Adipocyte (in vitro differentiated cells): Measurements from ENCODE around the gene XRCC5.

Experiments
- DNase-seq: peaks from one replicate; pipeline ENCODE4 v3.0.0-alpha.2; 2015; ENCODE audit warnings: low read depth
- H3K27me3 ChIP-seq: replicated peaks from 2 replicates; pipeline ENCODE4 v1.7.0; 2013; ENCODE audit warnings: mild to moderate bottlenecking, low read length, moderate library complexity; ENCODE audit not compliant: control insufficient read depth, insufficient read depth
- H3K36me3 ChIP-seq: 2 replicates; pipeline ENCODE4 v1.7.0; 2013; ENCODE audit warnings: low read length, mild to moderate bottlenecking, moderate library complexity; ENCODE audit not compliant: control insufficient read depth, insufficient read depth, severe bottlenecking
- H3K4me1 ChIP-seq: 2 replicates; pipeline ENCODE4 v1.7.0; 2013; ENCODE audit warnings: mild to moderate bottlenecking, low read length, moderate library complexity; ENCODE audit not compliant: control insufficient read depth, insufficient read depth
- H3K4me3 ChIP-seq: 2 replicates; pipeline ENCODE4 v1.7.0; 2013; ENCODE audit warnings: mild to moderate bottlenecking, low read length, moderate library complexity
- H3K9ac ChIP-seq: 2 replicates; pipeline ENCODE4 v1.7.0; 2013; ENCODE audit warnings: mild to moderate bottlenecking, low read length, moderate library complexity
- H3K9me3 ChIP-seq: 2 replicates; pipeline ENCODE4 v1.7.0; 2013; ENCODE audit warnings: mild to moderate bottlenecking, low read length, moderate library complexity; ENCODE audit not compliant: control insufficient read depth

The XRCC5 gene

DNA sequence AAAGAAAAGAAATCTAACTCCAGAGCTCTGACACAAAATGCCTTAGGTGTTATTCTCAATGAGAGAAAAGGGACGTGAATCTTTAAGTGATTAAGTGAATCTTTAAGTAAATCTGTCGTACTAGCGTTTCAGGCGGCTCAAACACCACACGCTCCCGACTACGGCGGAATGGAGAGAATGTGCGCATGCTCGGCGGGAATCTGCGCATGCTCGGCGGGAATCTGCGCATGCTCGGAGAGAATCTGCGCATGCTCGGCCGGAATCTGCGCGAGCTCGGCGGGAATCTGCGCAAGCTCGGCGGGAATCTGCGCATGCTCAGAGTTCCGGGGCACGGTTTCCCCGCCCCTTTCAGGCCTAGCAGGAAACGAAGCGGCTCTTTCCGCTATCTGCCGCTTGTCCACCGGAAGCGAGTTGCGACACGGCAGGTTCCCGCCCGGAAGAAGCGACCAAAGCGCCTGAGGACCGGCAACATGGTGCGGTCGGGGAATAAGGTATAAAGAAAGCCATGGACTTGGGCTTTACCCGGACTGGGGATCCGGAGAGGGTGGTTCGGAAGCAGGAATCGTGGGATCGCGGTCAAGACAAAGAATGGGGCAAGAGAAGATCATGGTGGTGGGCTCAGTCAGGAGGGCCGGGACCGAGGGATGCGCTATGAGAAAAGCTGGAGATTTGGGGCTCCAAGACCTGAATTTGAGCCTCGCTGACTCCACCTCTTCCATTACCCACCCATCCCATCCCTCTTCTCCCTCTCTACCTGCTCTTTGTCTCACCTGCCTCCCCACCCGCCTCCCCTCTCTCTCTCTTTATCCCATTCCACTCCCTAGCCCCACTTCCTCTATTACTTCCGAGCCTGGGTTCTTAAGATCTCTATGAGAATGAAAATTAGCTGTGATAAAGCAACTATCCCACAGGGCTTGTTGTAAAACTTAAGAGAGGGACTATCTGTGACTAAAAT is at the start of gene XRCC5:
Gene XRCC5, plus strand, starts transcription at position 382 of the 955 bp plus-strand sequence. Its CDS starts 89 bp downstream, at position 471.
- H3K36me3 ChIP-seq, result peaks cover 38% of the 10 kb centered on the region
- DNase-seq, result peak; percentile 99
- no peaks in the 10 kb centered on the region for H3K9me3 ChIP-seq
- peak within 1 kb of the TSS; percentile 99 for H3K4me3 ChIP-seq
- peaks cover 30% of the 10 kb centered on the region for H3K4me1 ChIP-seq
- peak within 1 kb of the TSS; percentile 99 for H3K9ac ChIP-seq
- no peaks in the 10 kb centered on the region for H3K27me3 ChIP-seq

DNA sequence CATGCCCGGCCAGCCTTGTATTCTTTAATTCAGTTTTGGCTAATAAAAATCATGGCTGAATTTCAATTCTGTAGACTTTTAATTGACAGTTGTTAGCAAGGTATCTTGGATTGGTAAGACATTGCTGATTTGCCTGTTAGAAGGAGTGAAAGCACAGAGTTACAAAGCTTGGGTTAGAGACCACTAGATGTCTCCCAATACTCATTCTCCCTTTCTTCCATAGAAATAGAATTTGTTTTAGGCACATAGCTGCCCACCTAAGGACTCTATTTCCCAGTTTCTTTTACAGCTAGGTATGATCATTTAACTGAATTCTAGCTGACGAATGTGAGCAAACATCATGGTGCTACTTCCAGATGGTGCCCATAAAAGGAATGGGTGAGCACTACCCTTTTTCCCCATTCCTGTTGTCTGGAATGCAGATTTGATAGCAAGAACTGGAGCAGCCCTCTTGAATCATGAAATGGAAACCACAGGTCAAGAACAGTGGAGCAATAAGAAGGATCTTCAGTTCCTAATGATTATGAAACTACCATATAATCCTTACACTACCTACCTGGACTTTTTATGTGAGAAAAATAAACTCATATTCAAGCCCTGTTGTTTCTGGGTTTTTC is 45.0 kb upstream of the XRCC5 start:
- Histone ChIP-seq H3K9ac (no peak overlapping the region), H3K27me3 (no peaks in the 10 kb centered on the region), H3K9me3 (no peaks in the 10 kb centered on the region), H3K36me3 (peaks cover 45% of the 10 kb centered on the region), H3K4me3 (no peak overlapping the region), H3K4me1 (peaks cover 29% of the 10 kb centered on the region)
- DNase-seq, result no peak

DNA sequence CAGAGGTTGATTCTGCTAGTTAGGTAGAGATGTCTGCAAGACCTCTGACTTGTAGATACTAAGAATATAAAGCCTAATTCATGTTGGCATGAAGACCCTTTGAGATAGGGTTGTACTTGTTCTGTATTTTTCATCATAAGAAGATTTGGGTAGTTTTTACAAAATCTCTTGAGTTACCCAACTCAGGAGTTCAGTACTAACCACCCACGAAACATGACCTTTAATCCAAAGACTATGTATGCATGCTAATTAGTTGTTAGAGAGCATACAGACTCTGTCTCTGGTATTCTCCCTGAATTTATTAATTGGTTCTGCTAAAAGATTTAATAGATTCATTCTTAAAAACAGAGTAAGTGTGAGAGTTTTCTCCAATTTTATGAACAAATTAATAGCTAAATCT is 44.5 kb upstream of the XRCC5 start:
- Histone ChIP-seq H3K27me3 (no peaks in the 10 kb centered on the region), H3K9ac (no peak overlapping the region), H3K4me3 (no peak overlapping the region), H3K4me1 (peaks cover 29% of the 10 kb centered on the region), H3K9me3 (no peaks in the 10 kb centered on the region), H3K36me3 (peaks cover 40% of the 10 kb centered on the region)
- no peak for DNase-seq

DNA sequence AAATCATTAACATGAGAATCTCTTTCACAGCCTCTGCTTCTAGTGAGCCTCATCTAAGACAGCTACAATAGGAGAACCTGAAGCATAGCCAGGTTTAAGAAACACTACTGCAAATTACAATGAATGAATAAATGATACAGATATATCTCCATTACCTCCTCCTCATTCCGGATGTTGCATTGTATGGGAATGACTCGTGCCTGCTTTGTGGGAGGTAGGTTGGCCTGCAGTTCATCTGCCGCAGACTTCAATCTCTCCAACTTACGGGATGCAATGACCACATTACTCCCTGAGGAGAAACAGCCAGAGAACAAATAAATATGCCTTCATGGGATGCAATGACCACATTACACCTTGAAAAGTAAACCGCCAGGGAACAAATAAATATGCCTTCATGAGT is 42.9 kb upstream of the XRCC5 start:
- H3K4me1 ChIP-seq, result peaks cover 39% of the 10 kb centered on the region
- H3K4me3 ChIP-seq, result no peak overlapping the region
- no peak overlapping the region for H3K9ac ChIP-seq
- H3K9me3 ChIP-seq, result no peaks in the 10 kb centered on the region
- no peak for DNase-seq
- H3K36me3 ChIP-seq, result peaks cover 35% of the 10 kb centered on the region
- H3K27me3 ChIP-seq, result no peaks in the 10 kb centered on the region

DNA sequence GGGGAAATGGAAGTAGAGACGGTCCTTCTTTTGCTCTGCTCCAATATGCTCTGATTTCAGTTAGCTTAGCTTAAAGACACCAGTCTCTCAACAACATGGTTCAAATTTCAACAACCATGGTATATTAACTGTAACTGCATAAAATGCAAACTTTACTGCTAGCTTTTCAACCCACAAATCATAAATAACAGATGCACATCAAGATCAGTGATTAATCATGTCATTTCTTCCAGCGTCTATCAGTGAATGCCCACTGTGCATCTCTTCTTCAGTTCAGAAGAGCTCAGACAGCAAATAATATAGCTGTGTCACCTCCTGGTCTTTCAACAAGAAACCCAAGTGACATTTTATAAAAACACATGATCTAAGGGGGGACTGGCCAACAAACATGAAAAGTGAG is 40.1 kb upstream of the XRCC5 start:
- Histone ChIP-seq H3K9me3 (no peaks in the 10 kb centered on the region), H3K9ac (no peak overlapping the region), H3K4me1 (peaks cover 45% of the 10 kb centered on the region), H3K36me3 (peaks cover 29% of the 10 kb centered on the region), H3K4me3 (no peak overlapping the region), H3K27me3 (no peaks in the 10 kb centered on the region)
- no peak for DNase-seq

DNA sequence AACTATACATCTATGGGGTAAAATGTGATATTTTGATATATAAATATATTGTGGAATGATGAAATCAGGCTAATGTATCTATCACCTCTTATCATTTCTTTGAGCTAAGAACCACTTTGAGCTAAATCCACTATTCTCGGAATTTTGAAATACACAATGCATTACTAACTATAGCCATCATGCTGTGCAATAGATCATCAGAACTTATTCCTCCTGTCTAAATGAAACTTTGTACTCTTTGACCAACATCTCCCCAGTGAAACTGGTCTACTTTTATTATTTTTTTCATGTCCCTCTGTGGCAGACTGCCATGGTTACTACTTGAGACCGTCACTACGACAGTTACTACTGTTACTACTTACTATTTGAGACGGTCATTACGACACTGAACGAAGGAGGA is 39.0 kb upstream of the XRCC5 start:
- peaks cover 33% of the 10 kb centered on the region for H3K4me1 ChIP-seq
- H3K9me3 ChIP-seq, result no peaks in the 10 kb centered on the region
- no peak overlapping the region for H3K9ac ChIP-seq
- H3K27me3 ChIP-seq, result no peaks in the 10 kb centered on the region
- H3K36me3 ChIP-seq, result peaks cover 32% of the 10 kb centered on the region
- no peak for DNase-seq
- no peak overlapping the region for H3K4me3 ChIP-seq

DNA sequence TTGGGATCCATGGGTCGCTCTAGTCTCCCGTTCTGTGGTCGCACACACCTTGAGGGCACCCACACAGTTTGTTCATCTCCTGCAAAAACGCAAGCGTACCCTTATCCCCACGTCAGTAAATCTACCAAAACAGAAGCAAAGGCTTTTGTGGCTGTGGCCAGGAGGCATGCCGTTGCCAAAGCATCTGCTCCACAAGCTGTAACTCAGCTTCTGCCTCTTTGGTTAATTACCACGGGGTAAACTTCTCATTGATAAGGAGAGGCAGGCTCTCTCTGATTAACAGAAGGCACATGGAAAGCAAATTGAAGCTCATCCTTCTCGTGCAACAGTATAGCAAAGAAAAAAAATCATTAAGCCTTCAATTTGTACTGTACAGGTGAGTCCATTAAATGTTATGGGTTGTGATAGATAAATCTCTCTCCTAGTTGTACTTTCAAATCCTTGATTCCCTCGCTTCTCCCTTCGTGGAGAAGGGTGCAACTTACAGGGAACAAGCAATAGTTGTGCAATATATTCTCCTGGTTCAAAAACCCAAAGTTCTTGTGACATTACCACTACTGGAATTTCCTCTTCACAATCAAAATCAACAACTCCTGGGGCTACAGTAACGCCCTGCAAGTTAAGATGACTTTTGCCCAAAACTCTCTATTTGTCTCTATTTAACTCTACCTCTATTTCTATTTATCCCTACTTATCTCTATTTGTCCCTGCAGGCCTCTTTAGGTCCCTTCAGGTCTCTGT is 37.9 kb upstream of the XRCC5 start:
- Histone ChIP-seq H3K4me3 (no peak overlapping the region), H3K36me3 (peaks cover 23% of the 10 kb centered on the region), H3K9ac (no peak overlapping the region), H3K9me3 (no peaks in the 10 kb centered on the region), H3K27me3 (no peaks in the 10 kb centered on the region), H3K4me1 (peaks cover 22% of the 10 kb centered on the region)
- DNase-seq, result peak; percentile 40

DNA sequence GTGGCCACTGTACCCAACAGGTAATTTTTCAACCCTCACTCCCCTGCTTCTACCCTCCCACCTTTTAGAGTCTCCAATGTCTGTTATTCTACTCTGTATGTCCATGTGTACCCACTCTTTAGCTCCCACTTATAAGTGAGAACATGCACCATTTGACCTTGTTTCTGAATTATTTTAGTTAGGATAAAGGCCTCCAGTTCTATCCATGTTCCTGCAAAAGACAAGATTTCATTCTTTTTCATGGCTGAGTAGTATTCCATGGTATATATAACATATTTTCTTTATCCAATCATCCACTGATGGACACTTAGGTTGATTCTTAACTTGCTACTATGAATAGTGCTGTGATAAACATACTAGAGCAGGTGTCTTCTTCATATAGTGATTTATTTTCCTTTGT is 36.7 kb upstream of the XRCC5 start:
- Histone ChIP-seq H3K4me3 (no peak overlapping the region), H3K36me3 (peaks cover 22% of the 10 kb centered on the region), H3K27me3 (no peaks in the 10 kb centered on the region), H3K4me1 (peaks cover 20% of the 10 kb centered on the region), H3K9me3 (no peaks in the 10 kb centered on the region), H3K9ac (no peak overlapping the region)
- no peak for DNase-seq

DNA sequence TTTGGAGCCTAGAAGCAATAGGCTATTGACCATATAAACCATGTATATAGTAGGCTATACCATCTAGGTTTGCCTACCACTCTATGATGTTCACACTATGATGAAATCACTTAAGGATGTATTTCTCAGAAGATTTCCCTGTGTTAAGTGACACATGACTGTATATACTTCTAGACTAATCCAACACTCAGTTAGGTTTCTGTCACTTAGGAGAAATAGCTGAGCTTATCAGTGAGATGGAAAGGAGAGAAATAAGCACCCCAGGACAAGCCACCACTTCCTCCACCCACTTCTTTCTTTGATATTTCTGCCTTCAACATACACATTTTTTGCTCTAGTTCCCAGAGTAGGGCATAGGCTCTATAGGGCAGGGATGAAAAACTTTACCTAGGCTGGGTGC is 35.4 kb upstream of the XRCC5 start:
- DNase-seq, result no peak
- H3K4me1 ChIP-seq, result peaks cover 30% of the 10 kb centered on the region
- H3K9me3 ChIP-seq, result no peaks in the 10 kb centered on the region
- H3K9ac ChIP-seq, result no peak overlapping the region
- H3K4me3 ChIP-seq, result no peak overlapping the region
- no peaks in the 10 kb centered on the region for H3K27me3 ChIP-seq
- H3K36me3 ChIP-seq, result peaks cover 22% of the 10 kb centered on the region

DNA sequence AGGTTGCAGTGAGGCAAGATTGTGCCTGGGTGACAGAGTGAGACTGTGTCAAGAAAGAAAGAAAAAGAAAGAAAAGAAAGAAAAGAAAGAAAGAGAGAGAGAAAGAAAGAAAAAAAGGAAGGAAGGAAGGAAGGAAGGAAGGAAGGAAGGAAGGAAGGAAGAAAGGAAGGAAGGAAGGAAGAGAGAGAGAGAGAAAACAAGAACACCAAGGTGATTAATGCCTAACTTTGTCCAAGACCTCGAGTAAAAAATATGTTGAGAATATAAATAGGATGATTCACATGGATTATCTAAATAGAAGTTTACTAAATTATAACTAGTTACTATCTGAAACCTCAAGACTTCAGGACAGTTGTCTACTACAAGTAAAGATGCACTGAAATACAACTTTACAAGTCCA is 34.8 kb upstream of the XRCC5 start:
- Histone ChIP-seq H3K9me3 (no peaks in the 10 kb centered on the region), H3K4me1 (peaks cover 32% of the 10 kb centered on the region), H3K27me3 (no peaks in the 10 kb centered on the region), H3K4me3 (no peak overlapping the region), H3K9ac (no peak overlapping the region), H3K36me3 (peaks cover 22% of the 10 kb centered on the region)
- DNase-seq, result no peak

DNA sequence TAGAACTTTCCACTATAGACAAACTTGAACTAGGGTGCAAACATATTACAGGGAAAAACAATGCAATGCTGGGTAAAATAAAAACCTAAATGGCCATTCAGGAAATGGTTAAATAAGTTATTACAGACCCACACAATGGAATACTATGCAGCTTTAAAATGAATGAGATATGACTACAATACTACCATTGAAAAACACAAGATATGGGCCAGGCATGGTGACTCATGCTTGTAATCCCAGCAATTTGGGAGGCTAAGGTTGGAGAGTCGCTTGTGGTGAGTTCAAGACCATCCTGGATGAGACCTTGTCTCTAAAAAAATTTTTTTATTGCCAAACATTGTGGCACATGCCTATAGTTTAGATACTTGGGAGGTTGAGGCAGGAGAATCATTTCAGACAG is 34.4 kb upstream of the XRCC5 start:
- Histone ChIP-seq H3K27me3 (no peaks in the 10 kb centered on the region), H3K9ac (no peak overlapping the region), H3K4me3 (no peak overlapping the region), H3K4me1 (peaks cover 32% of the 10 kb centered on the region), H3K9me3 (no peaks in the 10 kb centered on the region), H3K36me3 (peaks cover 22% of the 10 kb centered on the region)
- no peak for DNase-seq
